RWPE1 (cell line): Measurements from ENCODE around the gene BCL3.
A peak's percentile ranks its signal among the peaks of the same experiment; 100 is the strongest.

Source experiments
- CTCF ChIA-PET: fragments of 350-600 bp; sonication (Branson Sonifier 250); formaldehyde crosslinking; extraction: SDS; loops from one replicate; lab custom pipeline; 2021; lab: Yijun Ruan, JAX
- POLR2A ChIA-PET: fragments of 400-600 bp; formaldehyde crosslinking; extraction: SDS; loops from one replicate; lab custom pipeline; 2020; ENCODE audit warnings: antibody characterized with exemption; ENCODE audit not compliant: low non-redundant PET; lab: Yijun Ruan, JAX
- DNase-seq: peaks from one replicate; pipeline ENCODE4 v3.0.0; 2012; ENCODE audit warnings: low spot score
- H3K27ac ChIP-seq: fragments of 450-650 bp; 2 replicates; pipeline ENCODE4 v1.5.1; 2017
- TF ChIP-seq, protein P1 (sequence below): fragments of 450-650 bp; conservative IDR thresholded peaks from 2 replicates; pipeline ENCODE4 v1.5.1; 2017; ENCODE audit warnings: low read depth, mild to moderate bottlenecking

The BCL3 gene

DNA sequence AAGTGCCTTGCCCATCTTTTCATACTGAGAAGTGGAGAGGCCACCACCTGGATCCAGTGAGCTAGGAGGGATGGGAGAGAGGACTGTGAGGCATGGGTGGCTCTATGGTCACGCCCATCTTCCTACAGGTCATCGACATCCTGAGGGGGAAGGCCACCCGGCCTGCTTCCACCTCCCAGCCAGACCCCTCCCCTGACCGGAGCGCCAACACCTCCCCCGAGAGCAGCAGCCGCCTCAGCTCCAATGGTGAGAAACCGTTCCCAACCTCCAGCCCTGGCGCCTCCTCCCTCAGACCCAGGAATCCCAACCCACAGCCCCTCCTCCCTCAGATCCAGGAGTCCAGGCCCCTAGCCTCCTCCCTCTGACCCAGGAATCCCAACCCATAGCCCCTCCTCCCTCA lies 10.1 kb downstream of the BCL3 start:
- DNase-seq, result no peak
- TF ChIP-seq, protein P1, sequence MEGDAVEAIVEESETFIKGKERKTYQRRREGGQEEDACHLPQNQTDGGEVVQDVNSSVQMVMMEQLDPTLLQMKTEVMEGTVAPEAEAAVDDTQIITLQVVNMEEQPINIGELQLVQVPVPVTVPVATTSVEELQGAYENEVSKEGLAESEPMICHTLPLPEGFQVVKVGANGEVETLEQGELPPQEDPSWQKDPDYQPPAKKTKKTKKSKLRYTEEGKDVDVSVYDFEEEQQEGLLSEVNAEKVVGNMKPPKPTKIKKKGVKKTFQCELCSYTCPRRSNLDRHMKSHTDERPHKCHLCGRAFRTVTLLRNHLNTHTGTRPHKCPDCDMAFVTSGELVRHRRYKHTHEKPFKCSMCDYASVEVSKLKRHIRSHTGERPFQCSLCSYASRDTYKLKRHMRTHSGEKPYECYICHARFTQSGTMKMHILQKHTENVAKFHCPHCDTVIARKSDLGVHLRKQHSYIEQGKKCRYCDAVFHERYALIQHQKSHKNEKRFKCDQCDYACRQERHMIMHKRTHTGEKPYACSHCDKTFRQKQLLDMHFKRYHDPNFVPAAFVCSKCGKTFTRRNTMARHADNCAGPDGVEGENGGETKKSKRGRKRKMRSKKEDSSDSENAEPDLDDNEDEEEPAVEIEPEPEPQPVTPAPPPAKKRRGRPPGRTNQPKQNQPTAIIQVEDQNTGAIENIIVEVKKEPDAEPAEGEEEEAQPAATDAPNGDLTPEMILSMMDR, result no peak
- CTCF ChIA-PET, result interaction anchor here (2.0 kb wide), 1 partner anchor 35 kb away, joined by 9 read pairs; no protein-coding TSS in a partner anchor
- H3K27ac ChIP-seq, result peak overlapping the region; percentile 100
- POLR2A ChIA-PET, result interaction anchor here (0.7 kb wide), 1 partner anchor 21 kb away, joined by 4 read pairs; no protein-coding TSS in a partner anchor

DNA sequence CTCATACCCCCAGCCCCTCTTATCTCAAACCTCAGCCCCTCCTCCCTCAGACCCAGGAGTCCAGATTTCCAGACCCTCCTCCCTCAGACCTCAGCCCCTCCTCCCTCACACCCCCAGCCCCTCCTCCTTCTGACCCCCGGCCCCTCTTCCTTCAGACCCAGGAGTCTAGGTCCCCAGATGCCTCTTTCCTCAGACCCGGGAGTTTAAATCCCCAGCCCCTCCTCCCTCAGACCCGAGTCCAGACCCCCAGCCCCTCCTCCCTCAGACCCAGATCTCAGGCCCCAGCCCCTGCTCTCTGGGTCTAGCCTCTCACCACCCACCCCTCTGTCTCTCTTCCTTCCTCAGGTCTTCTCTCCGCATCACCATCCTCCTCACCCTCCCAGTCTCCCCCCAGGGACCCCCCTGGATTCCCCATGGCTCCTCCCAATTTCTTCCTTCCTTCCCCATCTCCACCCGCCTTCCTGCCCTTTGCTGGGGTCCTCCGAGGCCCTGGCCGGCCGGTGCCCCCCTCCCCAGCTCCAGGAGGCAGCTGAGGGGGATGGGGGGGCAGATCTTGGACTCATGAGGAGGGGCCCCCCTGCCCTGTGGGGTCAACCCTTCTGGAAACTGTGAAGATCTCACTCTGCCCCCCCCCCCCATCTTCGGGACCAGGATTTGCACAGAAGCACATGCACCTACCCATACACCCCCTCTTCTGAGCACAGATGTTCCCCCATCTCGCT lies 10.7 kb downstream of the BCL3 start:
- ChIA-PET CTCF (no interaction called here), POLR2A (no interaction called here)
- H3K27ac ChIP-seq, result peak overlapping the region; percentile 100
- DNase-seq, result no peak
- TF ChIP-seq, protein P1, result no peak

DNA sequence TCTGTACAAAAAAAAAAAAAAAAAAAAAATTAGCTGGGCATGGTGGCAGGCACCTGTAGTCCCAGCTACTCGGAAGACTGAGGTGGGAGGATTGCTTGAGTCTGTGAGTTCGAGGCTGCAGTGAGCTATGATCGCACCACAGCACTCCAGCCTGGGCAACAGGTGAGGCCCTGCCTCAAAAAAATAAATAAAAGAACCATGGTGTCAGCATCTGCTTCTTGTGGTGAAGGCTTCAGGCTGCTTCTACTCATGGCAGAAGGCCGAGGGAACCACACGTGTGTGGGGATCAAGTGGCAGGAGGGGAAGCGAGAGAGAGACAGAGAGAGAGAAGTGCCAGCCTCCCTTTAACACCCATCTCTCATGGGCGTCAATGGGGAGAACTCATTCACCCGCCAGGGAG lies 13.5 kb downstream of the BCL3 start:
- no peak for DNase-seq
- TF ChIP-seq, protein P1, result no peak
- CTCF ChIA-PET, result interaction anchor here (0.6 kb wide), 1 partner anchor 46 kb away, joined by 5 read pairs; no protein-coding TSS in a partner anchor
- POLR2A ChIA-PET, result no interaction called here
- H3K27ac ChIP-seq, result peak overlapping the region; percentile 71

DNA sequence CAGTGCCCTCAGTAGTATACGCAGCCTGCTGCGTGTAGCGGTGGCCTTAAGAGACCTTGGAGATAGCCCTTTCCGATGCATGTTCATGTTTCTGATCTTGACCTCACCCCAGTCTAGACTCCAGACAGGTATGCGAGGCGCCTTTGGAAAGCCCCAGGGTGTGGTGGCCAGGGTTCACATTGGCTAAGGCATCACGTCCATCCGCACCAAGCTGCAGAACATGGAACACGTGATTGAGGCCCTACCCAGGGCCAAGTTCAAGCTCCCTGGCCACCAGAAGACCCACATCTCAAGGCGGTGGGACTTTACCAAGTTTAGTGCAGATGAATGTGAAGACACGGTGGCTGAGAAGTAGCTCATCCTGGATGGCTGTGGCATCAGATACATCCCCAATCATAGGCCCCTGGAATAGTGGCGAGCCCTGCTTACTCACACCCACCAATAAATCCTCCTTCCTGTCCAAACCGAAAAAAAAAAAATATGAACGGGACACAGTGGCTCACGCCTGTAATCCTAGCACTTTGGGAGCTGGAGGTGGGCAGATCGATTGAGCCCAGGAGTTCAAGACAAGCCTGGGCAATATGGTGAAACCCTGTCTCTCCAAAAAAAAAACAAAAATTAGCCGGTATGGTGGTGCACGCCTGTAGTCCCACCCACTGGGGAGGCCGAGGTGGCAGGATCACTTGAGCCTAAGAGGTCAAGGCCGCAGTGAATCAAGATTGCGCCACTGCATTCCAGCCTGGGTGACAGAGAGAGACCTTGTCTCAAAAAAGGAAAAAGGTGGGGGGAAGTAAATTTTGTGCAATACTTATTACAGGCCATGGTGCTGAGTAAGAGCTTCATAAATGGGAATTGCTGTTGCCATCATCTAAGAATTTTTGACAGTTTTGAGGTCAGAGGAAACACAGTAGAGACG lies 16.8 kb downstream of the BCL3 start:
- no peak for DNase-seq

DNA sequence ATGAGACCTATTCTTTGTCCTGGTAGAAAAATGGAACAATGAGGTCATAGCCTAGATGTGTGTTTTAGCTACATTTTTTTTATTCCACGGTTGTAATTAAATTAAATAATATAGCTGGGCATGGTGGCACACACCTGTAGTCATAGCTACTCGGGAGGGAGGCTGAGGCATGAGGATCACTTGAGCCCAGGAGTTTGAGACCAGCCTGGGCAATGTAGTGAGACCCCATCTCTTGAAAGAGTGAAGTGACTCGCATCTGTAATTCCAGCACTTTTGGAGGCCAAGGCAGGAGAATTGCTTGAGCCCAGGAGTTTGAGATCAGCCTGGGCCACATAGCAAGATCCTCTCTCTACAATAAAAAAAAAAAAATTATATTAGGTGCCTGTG lies 17.4 kb downstream of the BCL3 start:
- H3K27ac ChIP-seq, result peak overlapping the region; percentile 71
- CTCF ChIA-PET, result interaction anchor here (0.6 to 9.2 kb wide), 3 partner anchors 43 to 96 kb away, joined by 3 to 106 read pairs (median 3); no protein-coding TSS in a partner anchor
- TF ChIP-seq, protein P1, result no peak
- POLR2A ChIA-PET, result no interaction called here
- no peak for DNase-seq

More for the DNA sequence above, 16.8 kb downstream of the BCL3 start:
- CTCF ChIA-PET, result interaction anchor here (0.7 to 9.2 kb wide), 3 partner anchors 15 to 76 kb away, joined by 3 to 106 read pairs (median 3); no protein-coding TSS in a partner anchor
- TF ChIP-seq, protein P1, result no peak
- POLR2A ChIA-PET, result no interaction called here
- peak overlapping the region; percentile 71 for H3K27ac ChIP-seq
